HG02571 (cell line): ENCODE measurements around the gene PDZD2.

Experiments
- ATAC-seq: cut with Tn5 transposase; IDR thresholded peaks from one replicate; pipeline ENCODE4 v1.9.1; 2021; ENCODE audit warnings: mild to moderate bottlenecking, moderate library complexity; ENCODE audit not compliant: unreplicated experiment

Gene PDZD2

DNA sequence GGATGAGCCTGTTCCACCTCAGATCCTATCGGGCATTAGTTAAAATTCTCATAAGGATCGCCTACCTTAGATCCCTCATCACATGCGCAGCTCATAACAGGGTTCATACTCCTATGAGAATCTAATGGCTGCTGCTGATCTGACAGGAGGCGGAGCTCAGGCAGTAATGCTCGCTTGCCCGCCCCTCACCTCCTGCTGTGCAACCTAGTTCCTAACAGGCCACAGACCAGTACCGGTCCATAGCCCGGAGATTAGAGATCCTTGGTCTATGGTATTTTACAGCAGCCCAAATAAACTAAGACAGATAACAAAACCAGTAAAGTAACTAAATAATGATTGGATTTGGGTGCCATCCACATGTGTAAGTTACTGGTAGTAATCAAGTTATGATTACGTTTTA, 517.7 kb downstream of the PDZD2 start:
- ATAC-seq = no peak

DNA sequence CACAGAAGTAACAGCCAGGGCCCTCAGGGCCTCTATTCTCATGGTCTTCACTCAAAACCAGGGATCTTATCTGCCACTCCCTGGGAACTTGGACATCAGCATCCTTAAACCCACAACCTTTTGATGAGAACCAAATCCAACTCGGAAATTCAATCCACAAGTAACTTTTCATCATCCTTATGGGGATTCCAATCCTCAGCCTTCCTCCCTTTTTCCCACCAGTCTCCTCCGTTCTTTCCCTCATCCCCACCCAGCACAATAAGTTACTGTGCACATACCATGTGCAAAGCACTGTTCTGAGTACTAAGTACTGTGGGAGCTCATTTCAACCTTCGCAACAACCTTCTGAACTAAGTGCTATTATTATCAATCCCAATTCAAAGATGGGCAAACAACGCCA, 518.1 kb downstream of the PDZD2 start:
- ATAC-seq = no peak

DNA sequence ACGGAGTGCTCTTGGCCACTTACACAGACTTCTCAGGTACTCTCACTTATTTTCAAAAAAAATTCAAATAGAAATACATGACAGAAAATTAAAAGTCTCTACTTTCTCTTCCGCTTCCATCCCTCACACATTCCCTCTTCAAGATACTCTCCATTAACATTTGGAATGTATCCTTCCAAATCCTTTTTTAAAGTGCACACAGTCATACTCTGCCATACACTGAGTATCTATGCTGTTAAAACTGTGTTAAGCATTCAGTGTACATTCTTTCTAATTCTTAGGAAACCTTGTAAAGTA, 519.7 kb downstream of the PDZD2 start:
- ATAC-seq = no peak

DNA sequence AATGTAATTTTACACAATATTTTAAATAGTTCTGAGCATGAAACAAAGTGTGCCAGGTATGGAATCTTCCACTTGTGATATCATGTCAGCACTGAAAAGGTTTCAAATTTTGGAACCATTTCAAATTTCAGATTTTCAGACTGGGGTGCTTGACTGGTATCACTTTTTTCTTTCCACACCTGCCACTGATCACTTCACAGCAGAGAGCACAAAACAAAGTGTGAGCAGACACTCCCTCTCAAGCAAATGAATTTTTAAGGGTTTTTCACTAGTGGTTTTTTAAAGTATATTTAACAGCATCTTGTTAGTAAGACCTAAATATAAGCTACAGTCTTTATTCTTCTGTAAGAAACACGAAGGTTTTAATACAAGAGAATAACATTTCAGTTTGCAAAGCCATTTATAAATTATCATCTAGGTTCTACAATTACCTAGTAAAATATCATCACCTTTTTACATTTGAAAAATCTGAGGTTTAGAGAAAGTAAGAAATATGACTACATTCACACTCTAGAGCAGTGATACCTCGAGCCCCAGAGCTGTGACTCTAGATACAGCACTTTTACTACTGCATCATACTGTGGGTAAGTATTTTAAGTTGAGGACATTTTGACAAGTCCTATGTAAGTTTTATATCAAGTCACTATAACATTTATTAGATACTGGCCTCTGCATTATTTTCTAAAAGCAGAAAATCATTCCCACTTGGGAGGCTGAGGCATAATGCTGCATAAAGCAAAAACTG, 520.6 kb downstream of the PDZD2 start:
- ATAC-seq = no peak

DNA sequence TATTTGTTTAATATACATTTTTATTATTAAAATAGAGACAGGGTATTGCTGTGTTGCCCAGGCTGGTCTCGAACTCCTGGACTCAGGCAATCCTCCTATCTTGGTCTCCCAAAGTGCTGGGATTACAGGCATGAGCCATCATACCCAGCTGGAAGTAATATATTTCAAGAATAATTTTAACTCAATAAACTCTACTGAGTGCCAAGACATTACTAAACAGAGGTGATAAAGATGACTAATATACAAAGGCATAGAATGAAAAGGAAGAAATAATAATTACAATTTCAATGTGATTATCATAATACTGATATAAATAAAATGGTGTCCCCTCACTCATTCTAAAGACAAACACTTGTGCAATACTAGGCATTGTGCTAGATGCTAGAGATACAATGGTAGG, 521.3 kb downstream of the PDZD2 start:
- no peak for ATAC-seq
